Loucy (cell line): ENCODE results near the gene EML3.

Source experiments
- EZH2phosphoT487 ChIP-seq: fragments of 200-600 bp; IDR thresholded peaks from 2 replicates; pipeline ENCODE4 v1.6.1; 2018; ENCODE audit warnings: antibody characterized with exemption, mild to moderate bottlenecking, moderate library complexity, borderline replicate concordance
- TF ChIP-seq, protein P1 (sequence below): fragments of 200-600 bp; sonication (generic); conservative IDR thresholded peaks from 2 replicates; pipeline ENCODE4 v1.5.1; 2014; ENCODE audit warnings: mild to moderate bottlenecking, antibody characterized with exemption, low read length

DNA sequence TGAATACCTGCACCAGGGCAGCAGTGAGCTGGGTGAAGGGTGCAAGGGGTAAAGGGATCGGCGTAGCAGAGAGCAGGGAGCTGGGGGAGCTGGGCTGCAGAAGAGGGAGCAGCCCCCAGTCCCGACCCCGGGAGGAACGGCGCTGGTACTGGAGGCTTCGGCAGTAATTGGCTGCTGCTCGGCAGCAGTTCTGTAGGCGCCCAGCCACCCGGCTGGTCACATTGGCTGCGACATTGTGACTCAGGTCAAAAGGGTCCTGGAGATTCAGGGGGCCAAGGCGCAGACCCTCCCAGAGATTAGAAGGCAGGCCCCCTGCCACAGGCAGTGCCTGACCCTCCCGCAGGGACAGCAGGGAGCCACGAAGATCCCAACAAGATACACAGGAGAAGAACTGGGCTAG is 36.7 kb downstream of the EML3 start:
- TF ChIP-seq, protein P1, sequence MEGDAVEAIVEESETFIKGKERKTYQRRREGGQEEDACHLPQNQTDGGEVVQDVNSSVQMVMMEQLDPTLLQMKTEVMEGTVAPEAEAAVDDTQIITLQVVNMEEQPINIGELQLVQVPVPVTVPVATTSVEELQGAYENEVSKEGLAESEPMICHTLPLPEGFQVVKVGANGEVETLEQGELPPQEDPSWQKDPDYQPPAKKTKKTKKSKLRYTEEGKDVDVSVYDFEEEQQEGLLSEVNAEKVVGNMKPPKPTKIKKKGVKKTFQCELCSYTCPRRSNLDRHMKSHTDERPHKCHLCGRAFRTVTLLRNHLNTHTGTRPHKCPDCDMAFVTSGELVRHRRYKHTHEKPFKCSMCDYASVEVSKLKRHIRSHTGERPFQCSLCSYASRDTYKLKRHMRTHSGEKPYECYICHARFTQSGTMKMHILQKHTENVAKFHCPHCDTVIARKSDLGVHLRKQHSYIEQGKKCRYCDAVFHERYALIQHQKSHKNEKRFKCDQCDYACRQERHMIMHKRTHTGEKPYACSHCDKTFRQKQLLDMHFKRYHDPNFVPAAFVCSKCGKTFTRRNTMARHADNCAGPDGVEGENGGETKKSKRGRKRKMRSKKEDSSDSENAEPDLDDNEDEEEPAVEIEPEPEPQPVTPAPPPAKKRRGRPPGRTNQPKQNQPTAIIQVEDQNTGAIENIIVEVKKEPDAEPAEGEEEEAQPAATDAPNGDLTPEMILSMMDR: no peak
- no peak for TF ChIP-seq EZH2phosphoT487
